DOHH2 (cell line): ENCODE results near the gene SLC13A4.

Experiments used
- CTCF ChIP-seq: fragments of 200-600 bp; sonication (generic); IDR thresholded peaks from one replicate; pipeline ENCODE4 v1.5.1; 2014; ENCODE audit warnings: antibody characterized with exemption, mild to moderate bottlenecking, low read depth, low read length; ENCODE audit not compliant: poor library complexity, severe bottlenecking
- EZH2phosphoT487 ChIP-seq: fragments of 200-600 bp; sonication (generic); IDR thresholded peaks from 2 replicates; pipeline ENCODE4 v1.6.1; 2017; ENCODE audit warnings: borderline replicate concordance, mild to moderate bottlenecking, antibody characterized with exemption, low read length, moderate library complexity, mixed read lengths

GRCh38 chr7:135740889-135741288, 12.9 kb upstream of the SLC13A4 start:
- TF ChIP-seq CTCF (no peak), EZH2phosphoT487 (no peak)
